IMR-90 (cell line): ENCODE measurements around the gene PRKCA. TPM values are rescaled to one million over a fixed set of nuclear protein-coding genes. Genes with fewer than 3 reads are reported as not detected.
A peak's percentile ranks its signal among the peaks of the same experiment; 100 is the strongest.

Experiments used
- ATAC-seq: fragments of 200-7000 bp; cut with Tn5 transposase; 2 replicates; pipeline ENCODE4 v1.9.1; 2020; ENCODE audit warnings: low read depth, mild to moderate bottlenecking, moderate library complexity
- BruUV-seq: library from RNA; stranded (reverse); fragments of 400-500 nt; replicated peaks from 2 replicates; lab custom pipeline; 2021; lab: Mats Ljungman, UMichigan
- CTCF ChIA-PET: fragments of 300-600 bp; formaldehyde crosslinking; extraction: SDS; loops from one replicate; lab custom pipeline; 2021; ENCODE audit warnings: antibody characterized with exemption; lab: Yijun Ruan, JAX
- POLR2A ChIA-PET: fragments of 300-600 bp; sonication (Branson Sonifier 250); formaldehyde crosslinking; loops from one replicate; lab custom pipeline; 2022; ENCODE audit warnings: antibody characterized with exemption; ENCODE audit not compliant: unreplicated experiment; lab: Charles Lee
- DNase-seq: peaks from one replicate; pipeline ENCODE4 v3.0.0; 2013
- H2AFZ ChIP-seq: replicated peaks from 2 replicates; pipeline ENCODE3; 2013; ENCODE audit warnings: low read length, mild to moderate bottlenecking; ENCODE audit not compliant: poor library complexity
- H2AK5ac ChIP-seq: 2 replicates; pipeline ENCODE4 v1.6.1; 2013; ENCODE audit warnings: low read depth, low read length, inconsistent platforms
- H2AK9ac ChIP-seq: replicated peaks from 2 replicates; pipeline ENCODE3; 2013; ENCODE audit warnings: mild to moderate bottlenecking, low read depth, low read length, moderate library complexity; ENCODE audit not compliant: poor library complexity
- H2BK120ac ChIP-seq: 2 replicates; pipeline ENCODE4 v1.6.1; 2013; ENCODE audit warnings: low read depth, low read length, inconsistent platforms
- H2BK15ac ChIP-seq: 3 replicates; pipeline ENCODE4 v1.6.1; 2013; ENCODE audit warnings: low read depth, low read length, inconsistent platforms
- H2BK20ac ChIP-seq: 2 replicates; pipeline ENCODE4 v1.6.1; 2013; ENCODE audit warnings: low read depth, mild to moderate bottlenecking, inconsistent platforms, low read length, moderate library complexity
- H2BK5ac ChIP-seq: 2 replicates; pipeline ENCODE4 v1.6.1; 2013; ENCODE audit warnings: mild to moderate bottlenecking, low read depth, low read length, inconsistent platforms; ENCODE audit not compliant: poor library complexity, severe bottlenecking
- H3K14ac ChIP-seq: replicated peaks from 2 replicates; pipeline ENCODE4 v1.6.1; 2013; ENCODE audit warnings: low read depth, low read length, inconsistent platforms
- H3K18ac ChIP-seq: 2 replicates; pipeline ENCODE4 v1.6.1; 2013; ENCODE audit warnings: low read depth, low read length, control low read depth
- H3K23ac ChIP-seq: 2 replicates; pipeline ENCODE4 v1.6.1; 2013; ENCODE audit warnings: low read depth, low read length, inconsistent platforms
- H3K27ac ChIP-seq: 2 replicates; pipeline ENCODE4 v1.5.1; 2013; ENCODE audit warnings: mild to moderate bottlenecking, control low read depth, low read length; ENCODE audit not compliant: insufficient read depth
- H3K27me3 ChIP-seq: 2 replicates; pipeline ENCODE4 v1.6.1; 2013; ENCODE audit warnings: low read length; ENCODE audit not compliant: control insufficient read depth, insufficient read depth
- H3K36me3 ChIP-seq: 2 replicates; pipeline ENCODE4 v1.6.1; 2013; ENCODE audit warnings: low read length, mixed read lengths; ENCODE audit not compliant: control insufficient read depth, insufficient read depth
- H3K4ac ChIP-seq: 2 replicates; pipeline ENCODE4 v1.6.1; 2013; ENCODE audit warnings: low read depth, low read length, inconsistent platforms
- H3K4me1 ChIP-seq: 2 replicates; pipeline ENCODE4 v1.6.1; 2013; ENCODE audit warnings: low read length, mixed read lengths; ENCODE audit not compliant: control insufficient read depth, insufficient read depth
- H3K4me2 ChIP-seq: 2 replicates; pipeline ENCODE4 v1.6.1; 2013; ENCODE audit warnings: low read depth, mild to moderate bottlenecking, control low read depth, low read length, moderate library complexity
- H3K4me3 ChIP-seq: 2 replicates; pipeline ENCODE4 v1.5.1; 2013; ENCODE audit warnings: low read depth, mild to moderate bottlenecking, control low read depth, low read length, moderate library complexity; ENCODE audit not compliant: insufficient read depth
- H3K56ac ChIP-seq: 2 replicates; pipeline ENCODE4 v1.6.1; 2013; ENCODE audit warnings: low read length, inconsistent platforms; ENCODE audit not compliant: insufficient read depth; ENCODE audit errors: extremely low read depth
- H3K79me1 ChIP-seq, 2 experiments: 2 replicates each; pipeline ENCODE4 v1.6.1; 2013; ENCODE audit warnings: low read length in 2 of 2, inconsistent platforms in 1 of 2, low read depth in 1 of 2
- H3K9ac ChIP-seq: 2 replicates; pipeline ENCODE4 v1.6.1; 2013; ENCODE audit warnings: low read depth, low read length, control low read depth
- H3K9me1 ChIP-seq: 2 replicates; pipeline ENCODE4 v1.6.1; 2013; ENCODE audit warnings: low read length, inconsistent platforms; ENCODE audit not compliant: insufficient read depth
- H3K9me3 ChIP-seq: 2 replicates; pipeline ENCODE4 v1.6.1; 2013; ENCODE audit warnings: low read length; ENCODE audit not compliant: control insufficient read depth, insufficient read depth
- H4K20me1 ChIP-seq: 2 replicates; pipeline ENCODE4 v1.6.1; 2013; ENCODE audit warnings: low read length, inconsistent platforms; ENCODE audit not compliant: insufficient read depth
- H4K5ac ChIP-seq: 2 replicates; pipeline ENCODE4 v1.6.1; 2013; ENCODE audit warnings: mild to moderate bottlenecking, low read depth, low read length, control low read depth
- H4K8ac ChIP-seq, 2 experiments: 2 replicates each; pipeline ENCODE4 v1.6.1; 2013; ENCODE audit warnings: low read depth in 2 of 2, low read length in 2 of 2, control low read depth in 1 of 2, inconsistent platforms in 1 of 2
- H4K91ac ChIP-seq: 2 replicates; pipeline ENCODE4 v1.6.1; 2013; ENCODE audit warnings: low read depth, low read length, inconsistent platforms; ENCODE audit not compliant: insufficient read depth
- BHLHE40 ChIP-seq: fragments of 150-350 bp; IDR thresholded peaks from 2 replicates; pipeline ENCODE4 v1.6.1; 2016; ENCODE audit warnings: mild to moderate bottlenecking, low read depth, low read length
- CEBPB ChIP-seq: IDR thresholded peaks from 2 replicates; pipeline ENCODE4 v1.6.1; 2012; ENCODE audit warnings: low read depth, low read length, improper control_type of control experiment
- CHD1 ChIP-seq: IDR thresholded peaks from 2 replicates; pipeline ENCODE4 v1.6.1; 2012; ENCODE audit warnings: low read depth, low read length, improper control_type of control experiment
- ELK1 ChIP-seq: fragments of 150-350 bp; IDR thresholded peaks from 2 replicates; pipeline ENCODE4 v1.6.1; 2016; ENCODE audit warnings: low read depth, mild to moderate bottlenecking, low read length, moderate library complexity, borderline replicate concordance
- FOS ChIP-seq: fragments of 150-350 bp; IDR thresholded peaks from 2 replicates; pipeline ENCODE4 v1.6.1; 2016; ENCODE audit warnings: low read depth, low read length
- MAFK ChIP-seq: IDR thresholded peaks from 2 replicates; pipeline ENCODE4 v1.6.1; 2012; ENCODE audit warnings: low read depth, low read length, improper control_type of control experiment
- MAZ ChIP-seq: IDR thresholded peaks from 2 replicates; pipeline ENCODE4 v1.6.1; 2012; ENCODE audit warnings: low read depth, mild to moderate bottlenecking, low read length, improper control_type of control experiment, moderate library complexity, borderline replicate concordance
- MXI1 ChIP-seq: IDR thresholded peaks from 2 replicates; pipeline ENCODE4 v1.6.1; 2012; ENCODE audit warnings: low read depth, mild to moderate bottlenecking, low read length, moderate library complexity, borderline replicate concordance
- NFE2L2 ChIP-seq: fragments of 150-350 bp; IDR thresholded peaks from 2 replicates; pipeline ENCODE4 v1.6.1; 2016; ENCODE audit warnings: low read depth, mild to moderate bottlenecking, low read length
- POLR2A ChIP-seq: IDR thresholded peaks from 2 replicates; pipeline ENCODE4 v1.6.1; 2012; ENCODE audit warnings: mild to moderate bottlenecking, low read depth, low read length
- RAD21 ChIP-seq: IDR thresholded peaks from 2 replicates; pipeline ENCODE4 v1.6.1; 2012; ENCODE audit warnings: low read length, improper control_type of control experiment
- RCOR1 ChIP-seq: IDR thresholded peaks from 2 replicates; pipeline ENCODE4 v1.6.1; 2012; ENCODE audit warnings: mild to moderate bottlenecking, low read length, improper control_type of control experiment; ENCODE audit not compliant: insufficient replicate concordance
- RFX5 ChIP-seq: IDR thresholded peaks from 2 replicates; pipeline ENCODE4 v1.8.0; 2012; ENCODE audit warnings: low read depth, mild to moderate bottlenecking, low read length, moderate library complexity
- SMC3 ChIP-seq: fragments of 150-350 bp; IDR thresholded peaks from 2 replicates; pipeline ENCODE4 v1.6.1; 2016; ENCODE audit warnings: low read depth, mild to moderate bottlenecking, antibody characterized with exemption, low read length, moderate library complexity
- USF2 ChIP-seq: fragments of 150-350 bp; IDR thresholded peaks from 2 replicates; pipeline ENCODE4 v1.6.1; 2017; ENCODE audit warnings: mild to moderate bottlenecking, antibody characterized with exemption, low read length, low read depth
- WGBS, 2 experiments: methylation state at CpG; one replicate each; pipeline versions ENCODE4 v1.1.5 to v1.1.7; 2013; ENCODE audit warnings: missing lambda C conversion rate in 2 of 2; ENCODE audit not compliant: insufficient read length in 1 of 2; ENCODE audit errors: extremely low coverage in 2 of 2; 5-methylcytosine and 5-hydroxymethylcytosine counted together
- dilution Hi-C: fragments of 300-500 bp; cut with HindIII; formaldehyde crosslinking; loops from one replicate; pipeline ENCODE4 v1.14.3; 2018; ENCODE audit warnings: low sequenced_read_pairs; ENCODE audit not compliant: unreplicated experiment
- in situ Hi-C: fragments of 300-500 bp; cut with MboI; formaldehyde crosslinking; loops from 3 replicates; pipeline ENCODE4 v1.14.3; 2019; ENCODE audit warnings: low sequenced_read_pairs, inconsistent platforms, mixed read lengths
- intact Hi-C: fragments of 100-400 bp; cut with micrococcal nuclease; formaldehyde crosslinking; loops from 2 replicates; pipeline ENCODE4 v1.10.0; 2022
- polyA plus RNA-seq, 3 experiments: library from polyadenylated mRNA; depleted of rRNA; stranded (reverse); fragments of >200 nt; gene quantifications; 2 replicates each; pipeline ENCODE4 v1.2.3, GENCODE V29; 2012; ENCODE audit warnings: low replicate concordance in 1 of 3
- total RNA-seq: library from RNA; depleted of rRNA; stranded (reverse); fragments of >200 nt; gene quantifications from 2 replicates; pipeline ENCODE4 v1.2.3, GENCODE V29; 2012
- TF ChIP-seq, protein P1 (sequence below): conservative IDR thresholded peaks from 2 replicates; pipeline ENCODE4 v1.5.1; 2012; ENCODE audit warnings: mild to moderate bottlenecking, low read depth, low read length, improper control_type of control experiment

Gene PRKCA
- total and polyA plus RNA-seq, 2 of the 4 experiments (the other 2 are of a cell fraction): 31.0 to 46.0 TPM

- no peaks in the 10 kb centered on the region for H3K9me3 ChIP-seq
- H2BK5ac ChIP-seq: no peak overlapping the region
- POLR2A ChIA-PET: no interaction called here
- DNase-seq: peak; percentile 49
- H3K9me1 ChIP-seq: no peaks in the 10 kb centered on the region
- CTCF ChIA-PET: interaction anchor here (1.1 to 1.3 kb wide), 2 partner anchors 9 to 10 kb away, joined by 3 to 8 read pairs; no protein-coding TSS in a partner anchor
- no peaks in the 10 kb centered on the region for H3K27me3 ChIP-seq
- no peak overlapping the region for H3K4me3 ChIP-seq
- H2AK5ac ChIP-seq: no peak overlapping the region
- no peak overlapping the region for H4K91ac ChIP-seq
- H4K8ac ChIP-seq: no peak overlapping the region
- H3K79me1 ChIP-seq: peaks cover 0 to under 1% of the 10 kb centered on the region in 2 experiments; a peak in 1 of 4 replicates
- H3K18ac ChIP-seq: no peak overlapping the region
- H2BK120ac ChIP-seq: no peak overlapping the region
- BruUV-seq: no TSS peak
- TF ChIP-seq POLR2A (no peak), FOS (no peak), BHLHE40 (no peak), MXI1 (no peak), RAD21 (no peak), RFX5 (no peak), ELK1 (no peak), NFE2L2 (no peak), MAZ (no peak), SMC3 (no peak), CEBPB (no peak), USF2 (no peak), RCOR1 (no peak), MAFK (no peak), CHD1 (no peak)
- TF ChIP-seq, protein P1, sequence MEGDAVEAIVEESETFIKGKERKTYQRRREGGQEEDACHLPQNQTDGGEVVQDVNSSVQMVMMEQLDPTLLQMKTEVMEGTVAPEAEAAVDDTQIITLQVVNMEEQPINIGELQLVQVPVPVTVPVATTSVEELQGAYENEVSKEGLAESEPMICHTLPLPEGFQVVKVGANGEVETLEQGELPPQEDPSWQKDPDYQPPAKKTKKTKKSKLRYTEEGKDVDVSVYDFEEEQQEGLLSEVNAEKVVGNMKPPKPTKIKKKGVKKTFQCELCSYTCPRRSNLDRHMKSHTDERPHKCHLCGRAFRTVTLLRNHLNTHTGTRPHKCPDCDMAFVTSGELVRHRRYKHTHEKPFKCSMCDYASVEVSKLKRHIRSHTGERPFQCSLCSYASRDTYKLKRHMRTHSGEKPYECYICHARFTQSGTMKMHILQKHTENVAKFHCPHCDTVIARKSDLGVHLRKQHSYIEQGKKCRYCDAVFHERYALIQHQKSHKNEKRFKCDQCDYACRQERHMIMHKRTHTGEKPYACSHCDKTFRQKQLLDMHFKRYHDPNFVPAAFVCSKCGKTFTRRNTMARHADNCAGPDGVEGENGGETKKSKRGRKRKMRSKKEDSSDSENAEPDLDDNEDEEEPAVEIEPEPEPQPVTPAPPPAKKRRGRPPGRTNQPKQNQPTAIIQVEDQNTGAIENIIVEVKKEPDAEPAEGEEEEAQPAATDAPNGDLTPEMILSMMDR: no peak
- peaks cover 46% of the 10 kb centered on the region for H3K36me3 ChIP-seq
- no peak overlapping the region for H3K4ac ChIP-seq
- WGBS, 2 experiments: 44% methylated on average over 6 of the region's 12 CpGs; no CpG with 5 or more reads in 1 of the 2 experiments
- H2BK15ac ChIP-seq: no peak overlapping the region
- no peak overlapping the region for H2AFZ ChIP-seq
- H4K20me1 ChIP-seq: peaks cover 2% of the 10 kb centered on the region; the same call in 1 of the 2 replicates
- H3K4me2 ChIP-seq: no peak overlapping the region
- dilution Hi-C loops: no loop called here
- intact Hi-C loops: no loop called here
- H3K4me1 ChIP-seq: no peaks in the 10 kb centered on the region
- H3K14ac ChIP-seq: no peak overlapping the region
- H2BK20ac ChIP-seq: no peak overlapping the region
- in situ Hi-C loops: no loop called here
- no peak overlapping the region for H3K23ac ChIP-seq
- no peak overlapping the region for H3K9ac ChIP-seq
- H4K5ac ChIP-seq: no peak overlapping the region
- 0 out of 2 replicates have a peak, but pooled peaks have one; percentile 17 for ATAC-seq
- no peak overlapping the region for H2AK9ac ChIP-seq
- H3K56ac ChIP-seq: no peak overlapping the region
- no peak overlapping the region for H3K27ac ChIP-seq
Observed at GRCh38 chr17:66737524-66737923, 435.1 kb downstream of the PRKCA start.
